HCEC 1CT (cell line): ENCODE results near the gene ESAM.

Experiments
- DNase-seq: peaks from one replicate; pipeline ENCODE4 v3.0.0-alpha.2; 2017

The ESAM gene

GRCh38 chr11:124770959-124771358, 8.9 kb upstream of the ESAM start:
- DNase-seq = peak; percentile 55

GRCh38 chr11:124769806-124770774, 8.0 kb upstream of the ESAM start:
- peak; percentile 82 for DNase-seq

GRCh38 chr11:124768914-124769313, 6.8 kb upstream of the ESAM start:
- DNase-seq = no peak

GRCh38 chr11:124766156-124766555, 4.1 kb upstream of the ESAM start:
- peak; percentile 81 for DNase-seq

- DNase-seq = peak; percentile 53
Measured at GRCh38 chr11:124763156-124763947, 1.3 kb upstream of the ESAM start.

- DNase-seq = no peak
Measured at GRCh38 chr11:124762624-124763155, 600 bp upstream of the ESAM start.

- DNase-seq = no peak
Measured at GRCh38 chr11:124761301-124762104, 587 bp downstream of the ESAM start.

GRCh38 chr11:124760806-124761205, 1.3 kb downstream of the ESAM start:
- no peak for DNase-seq

GRCh38 chr11:124760205-124760652, 1.9 kb downstream of the ESAM start:
- no peak for DNase-seq

- no peak for DNase-seq
Measured at GRCh38 chr11:124759266-124760204, 2.6 kb downstream of the ESAM start.

GRCh38 chr11:124758355-124759265, 3.5 kb downstream of the ESAM start:
- DNase-seq = peak; percentile 77

- no peak for DNase-seq
Measured at GRCh38 chr11:124757320-124757719, 4.8 kb downstream of the ESAM start.

GRCh38 chr11:124756753-124757227, 5.3 kb downstream of the ESAM start:
- DNase-seq = no peak

GRCh38 chr11:124756033-124756752, 5.9 kb downstream of the ESAM start:
- DNase-seq = no peak

GRCh38 chr11:124754710-124755109, 7.4 kb downstream of the ESAM start:
- DNase-seq = no peak

GRCh38 chr11:124754309-124754708, 7.8 kb downstream of the ESAM start:
- peak; percentile 42 for DNase-seq

GRCh38 chr11:124753624-124754023, 8.5 kb downstream of the ESAM start:
- no peak for DNase-seq

GRCh38 chr11:124753205-124753604, 8.9 kb downstream of the ESAM start:
- no peak for DNase-seq

GRCh38 chr11:124752471-124753102, 9.5 kb downstream of the ESAM start:
- DNase-seq = no peak
